Activated naive CD4-positive, alpha-beta T cell treated with anti-CD3 and anti-CD28 coated beads for 36 hours (primary cell): ENCODE data around the gene ANTXR2. TPM values are rescaled to one million over a fixed set of nuclear protein-coding genes. Genes with fewer than 3 reads are reported as not detected.
"Not testable (repeated sequence)": the region's sequence is repeated elsewhere in the genome, so short reads cannot be mapped to it uniquely, and the experiment has no call there.

Experiments used
- CTCF ChIA-PET: fragments of 350-600 bp; sonication (Branson Sonifier 250); formaldehyde crosslinking; loops from one replicate; lab custom pipeline; 2021; ENCODE audit warnings: antibody characterized with exemption; lab: Charles Lee
- DNase-seq: peaks from one replicate; pipeline ENCODE4 v3.0.0-alpha.2; 2020
- H3K27ac Mint-ChIP-seq: one replicate; pipeline ENCODE4 v1.8.0; 2021; ENCODE audit warnings: mild to moderate bottlenecking, mixed read lengths
- H3K27me3 Mint-ChIP-seq: one replicate; pipeline ENCODE4 v1.8.0; 2021; ENCODE audit warnings: low read depth, mixed read lengths
- H3K36me3 Mint-ChIP-seq: one replicate; pipeline ENCODE4 v1.8.0; 2021; ENCODE audit warnings: low read depth, mixed read lengths
- H3K4me1 Mint-ChIP-seq: one replicate; pipeline ENCODE4 v1.8.0; 2021; ENCODE audit warnings: low read depth, mixed read lengths
- H3K4me3 Mint-ChIP-seq: one replicate; pipeline ENCODE4 v1.8.0; 2021; ENCODE audit warnings: mild to moderate bottlenecking, moderate library complexity, mixed read lengths
- H3K9me3 Mint-ChIP-seq: one replicate; pipeline ENCODE4 v1.8.0; 2021; ENCODE audit warnings: mixed read lengths
- intact Hi-C: fragments of 100-400 bp; cut with micrococcal nuclease; formaldehyde crosslinking; loops from one replicate; pipeline ENCODE4 v1.15.1; 2023
- total RNA-seq, 2 experiments: library from RNA; stranded (reverse); gene quantifications; one replicate each; pipeline ENCODE4 v1.2.3, GENCODE V29; 2021

ANTXR2 gene
- total RNA-seq, 2 experiments from 2014 or later, result 0.50 to 0.79 TPM

DNA sequence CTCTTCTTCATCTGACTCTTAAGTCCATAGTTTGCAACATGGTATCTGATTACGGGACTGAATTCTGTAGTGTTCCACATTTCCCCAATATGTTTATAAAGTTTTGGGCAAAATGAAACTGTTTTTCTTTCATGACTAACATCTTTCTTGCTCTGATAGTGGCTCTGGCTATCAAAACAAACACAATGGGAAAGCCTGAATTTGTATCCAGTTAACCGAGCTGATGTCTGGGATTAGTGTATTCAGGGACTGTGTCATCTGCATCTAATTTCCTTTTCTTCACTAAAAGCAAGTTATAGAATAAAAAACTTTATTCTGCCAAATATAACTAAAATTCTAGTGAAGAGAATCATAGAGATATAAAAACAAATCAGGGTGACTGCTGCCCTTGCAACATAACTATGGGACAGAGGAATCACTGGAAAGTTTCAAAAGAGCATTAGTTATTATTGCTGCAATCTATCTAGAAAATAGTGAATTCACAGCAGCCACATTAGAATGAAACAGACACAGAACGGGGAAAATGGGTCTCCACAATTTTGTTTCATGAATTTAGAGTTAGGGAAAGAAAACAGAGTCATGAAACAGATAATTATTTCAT lies 61.3 kb downstream of the ANTXR2 start:
- H3K27me3 Mint-ChIP-seq, result no peaks in the 10 kb centered on the region
- peaks cover 10% of the 10 kb centered on the region for H3K36me3 Mint-ChIP-seq
- no peaks in the 10 kb centered on the region for H3K9me3 Mint-ChIP-seq
- peaks cover 24% of the 10 kb centered on the region for H3K4me1 Mint-ChIP-seq
- intact Hi-C loops, result no loop called here
- DNase-seq, result no peak
- no peak overlapping the region for H3K4me3 Mint-ChIP-seq
- H3K27ac Mint-ChIP-seq, result no peak overlapping the region
- CTCF ChIA-PET, result interaction anchor here (0.5 kb wide), 1 partner anchor 10 kb away, joined by 4 read pairs; no protein-coding TSS in a partner anchor

GRCh38 chr4:80010316-80010715 lies 62.7 kb downstream of the ANTXR2 start:
- Mint-ChIP-seq H3K4me3 (no peak overlapping the region), H3K36me3 (peaks cover 16% of the 10 kb centered on the region), H3K27me3 (no peaks in the 10 kb centered on the region), H3K27ac (no peak overlapping the region), H3K9me3 (peaks cover 2% of the 10 kb centered on the region), H3K4me1 (peaks cover 36% of the 10 kb centered on the region)
- DNase-seq, result no peak
- CTCF ChIA-PET, result no interaction called here
- intact Hi-C loops, result no loop called here

DNA sequence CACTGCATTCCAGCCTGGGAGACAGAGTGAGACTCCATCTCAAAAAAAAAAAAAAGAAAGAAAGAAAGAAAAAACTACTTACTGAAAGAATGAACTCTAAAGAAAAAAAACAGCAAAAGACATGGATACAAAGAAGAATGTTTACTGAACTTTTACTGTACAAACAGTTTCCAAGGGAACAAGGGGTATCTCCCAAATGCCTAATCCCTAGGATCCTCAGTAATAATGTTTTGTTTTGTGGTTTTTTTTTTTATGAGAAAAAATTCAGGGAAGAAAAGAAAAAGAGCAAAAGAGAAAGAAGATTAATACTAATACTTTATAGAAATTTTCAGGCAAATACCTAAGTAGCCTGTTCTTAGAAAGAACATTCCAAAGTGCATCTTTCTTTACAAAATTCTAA lies 63.2 kb downstream of the ANTXR2 start:
- intact Hi-C loops, result loop anchor here (5.0 kb wide), 2 partner anchors 178 to 1073 kb away; partner anchors contain the start of gene PAQR3
- Mint-ChIP-seq H3K4me3 (no peak overlapping the region), H3K27ac (no peak overlapping the region)

DNA sequence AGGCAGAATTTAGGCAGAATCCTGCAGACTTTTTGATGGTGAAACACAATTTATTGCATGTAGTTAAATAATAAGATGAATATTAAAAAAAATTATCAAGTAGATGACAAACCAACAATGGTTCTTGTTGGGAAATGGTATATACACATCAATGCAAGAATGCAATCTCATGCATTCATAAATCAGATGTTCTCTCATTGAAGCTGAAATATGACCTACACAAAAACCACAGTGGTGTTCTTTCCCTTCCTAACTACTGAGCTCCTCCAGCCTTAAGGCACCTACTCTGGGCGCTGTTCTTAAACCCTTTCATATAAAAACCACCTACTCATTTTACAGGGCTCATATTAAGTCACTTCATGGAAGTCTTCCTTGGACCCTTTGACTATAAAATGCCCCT lies 64.1 kb downstream of the ANTXR2 start:
- peaks cover 38% of the 10 kb centered on the region for H3K4me1 Mint-ChIP-seq
- CTCF ChIA-PET, result no interaction called here
- intact Hi-C loops, result loop anchor here (5.0 kb wide), 2 partner anchors 177 to 1072 kb away; partner anchors contain the start of gene PAQR3
- no peaks in the 10 kb centered on the region for H3K27me3 Mint-ChIP-seq
- no peak overlapping the region for H3K27ac Mint-ChIP-seq
- no peak for DNase-seq
- H3K9me3 Mint-ChIP-seq, result peaks cover 8% of the 10 kb centered on the region
- H3K4me3 Mint-ChIP-seq, result no peak overlapping the region
- H3K36me3 Mint-ChIP-seq, result peaks cover 21% of the 10 kb centered on the region

More for the DNA sequence above, 63.2 kb downstream of the ANTXR2 start:
- Mint-ChIP-seq H3K36me3 (peaks cover 17% of the 10 kb centered on the region), H3K4me1 (peaks cover 38% of the 10 kb centered on the region), H3K27me3 (no peaks in the 10 kb centered on the region), H3K9me3 (peaks cover 2% of the 10 kb centered on the region)
- no peak for DNase-seq
- CTCF ChIA-PET, result no interaction called here

- H3K36me3 Mint-ChIP-seq, result peaks cover 22% of the 10 kb centered on the region
- CTCF ChIA-PET, result no interaction called here
Observed at GRCh38 chr4:80008351-80008750, 64.7 kb downstream of the ANTXR2 start.

DNA sequence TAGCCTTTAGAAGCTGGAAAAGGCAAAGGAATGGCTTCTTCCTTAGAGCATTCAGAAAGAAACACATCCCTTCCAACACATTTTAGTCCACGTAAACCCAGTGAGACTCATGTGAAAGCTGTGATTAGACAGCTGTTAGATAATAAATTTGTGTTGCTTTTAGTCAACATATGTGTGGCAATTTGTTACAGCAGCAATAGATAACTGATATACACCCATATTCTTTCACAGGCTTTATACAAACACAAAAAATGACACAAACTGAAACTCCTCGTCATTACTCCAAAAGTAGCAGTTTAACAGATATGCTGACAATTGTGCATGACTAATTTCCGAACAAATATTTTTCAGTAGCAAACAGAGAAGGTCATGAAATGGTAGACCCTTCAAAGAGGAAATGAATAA lies 65.3 kb downstream of the ANTXR2 start:
- Mint-ChIP-seq H3K9me3 (peaks cover 8% of the 10 kb centered on the region), H3K27me3 (no peaks in the 10 kb centered on the region), H3K36me3 (peaks cover 24% of the 10 kb centered on the region), H3K4me3 (no peak overlapping the region), H3K4me1 (peaks cover 38% of the 10 kb centered on the region), H3K27ac (no peak overlapping the region)
- CTCF ChIA-PET, result interaction anchor here (1.0 kb wide), 2 partner anchors 17 to 147 kb away, joined by 3 read pairs; no protein-coding TSS in a partner anchor
- intact Hi-C loops, result loop anchor here (1.0 to 5.0 kb wide), 8 partner anchors 25 to 1070 kb away; partner anchors contain the start of genes ANTXR2 and PAQR3
- DNase-seq, result no peak

More at GRCh38 chr4:80008351-80008750, 64.7 kb downstream of the ANTXR2 start:
- Mint-ChIP-seq H3K27me3 (no peaks in the 10 kb centered on the region), H3K4me1 (peaks cover 38% of the 10 kb centered on the region), H3K9me3 (peaks cover 8% of the 10 kb centered on the region), H3K27ac (no peak overlapping the region), H3K4me3 (no peak overlapping the region)
- intact Hi-C loops, result loop anchor here (5.0 kb wide), 2 partner anchors 176 to 1071 kb away; partner anchors contain the start of gene PAQR3
- no peak for DNase-seq

DNA sequence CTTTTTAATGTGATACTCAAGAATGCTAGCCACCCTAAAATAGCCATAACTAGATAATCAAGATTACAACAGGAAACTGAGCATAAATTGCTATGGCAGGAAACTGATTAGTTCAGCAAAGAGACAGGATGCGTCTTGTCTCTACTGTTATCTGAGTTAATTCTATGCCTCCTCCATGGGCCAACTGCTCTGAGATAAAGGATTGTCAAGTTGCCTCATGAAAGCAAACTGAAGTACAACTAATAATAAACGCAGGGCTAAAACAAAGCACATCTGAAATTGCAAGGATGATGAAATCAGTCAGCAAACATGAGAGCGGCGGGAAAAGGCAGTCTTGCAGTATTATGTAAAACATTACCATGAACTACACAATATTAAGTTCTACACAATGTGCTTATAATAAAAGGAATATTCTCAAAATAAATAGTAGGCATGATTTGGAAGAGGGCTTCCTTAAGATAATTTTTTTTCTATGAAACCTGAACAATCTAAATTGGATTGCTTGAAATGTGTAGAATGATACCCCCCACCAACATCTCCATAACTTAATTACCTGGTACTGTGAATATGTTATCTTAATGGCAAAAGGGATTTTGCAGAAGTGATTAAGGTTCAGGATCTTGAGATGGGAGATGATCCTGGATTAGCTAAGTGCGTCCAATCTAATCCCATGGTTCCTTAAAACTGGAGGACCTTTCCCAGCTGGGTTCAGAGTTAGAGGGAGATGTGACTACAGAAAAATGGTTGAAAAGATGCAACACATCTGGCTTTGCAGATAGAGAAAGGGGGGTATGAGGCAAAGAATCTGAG lies 65.9 kb downstream of the ANTXR2 start:
- intact Hi-C loops, result loop anchor here (1.0 to 5.0 kb wide), 10 partner anchors 10 to 1070 kb away; partner anchors contain the start of genes ANTXR2 and PAQR3
- Mint-ChIP-seq H3K4me1 (peaks cover 38% of the 10 kb centered on the region), H3K4me3 (no peak overlapping the region), H3K27ac (peak overlapping the region; percentile 47), H3K36me3 (peaks cover 24% of the 10 kb centered on the region), H3K9me3 (peaks cover 8% of the 10 kb centered on the region), H3K27me3 (no peaks in the 10 kb centered on the region)
- peak; percentile 21 for DNase-seq
- CTCF ChIA-PET, result interaction anchor here (1.0 kb wide), 2 partner anchors 16 to 148 kb away, joined by 3 read pairs; no protein-coding TSS in a partner anchor

GRCh38 chr4:80005863-80006262 lies 67.2 kb downstream of the ANTXR2 start:
- H3K4me3 Mint-ChIP-seq, result no peak overlapping the region
- no peak overlapping the region for H3K27ac Mint-ChIP-seq
- peaks cover 8% of the 10 kb centered on the region for H3K9me3 Mint-ChIP-seq
- peaks cover 29% of the 10 kb centered on the region for H3K36me3 Mint-ChIP-seq
- H3K4me1 Mint-ChIP-seq, result peaks cover 38% of the 10 kb centered on the region
- no peaks in the 10 kb centered on the region for H3K27me3 Mint-ChIP-seq
- CTCF ChIA-PET, result no interaction called here
- intact Hi-C loops, result loop anchor here (1.0 to 5.0 kb wide), 8 partner anchors 11 to 1069 kb away; partner anchors contain the start of gene PAQR3
- peak; percentile 37 for DNase-seq

DNA sequence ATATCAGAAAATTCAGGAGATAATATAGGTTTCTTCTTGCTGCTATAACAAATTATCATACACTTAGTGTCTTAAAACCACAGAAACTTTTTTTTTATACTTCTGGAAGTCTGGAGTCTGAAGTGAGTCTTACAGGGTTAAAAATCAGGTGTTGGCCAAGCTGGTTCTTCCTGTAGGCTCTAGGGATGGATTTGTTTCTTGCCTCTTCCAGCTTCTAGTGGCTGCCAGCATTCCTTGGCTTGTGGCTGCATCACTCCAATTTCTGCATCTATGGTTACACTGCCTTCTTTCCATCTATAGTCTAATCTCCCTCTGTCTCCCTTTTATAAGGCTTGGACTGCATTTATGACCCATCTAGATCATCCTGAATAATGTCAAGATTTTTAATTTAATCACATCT lies 68.7 kb downstream of the ANTXR2 start:
- Mint-ChIP-seq H3K27me3 (no peaks in the 10 kb centered on the region), H3K4me3 (no peak overlapping the region), H3K27ac (no peak overlapping the region), H3K4me1 (peaks cover 34% of the 10 kb centered on the region), H3K36me3 (peaks cover 29% of the 10 kb centered on the region), H3K9me3 (peaks cover 8% of the 10 kb centered on the region)
- no peak for DNase-seq
- intact Hi-C loops, result no loop called here
- CTCF ChIA-PET, result no interaction called here

DNA sequence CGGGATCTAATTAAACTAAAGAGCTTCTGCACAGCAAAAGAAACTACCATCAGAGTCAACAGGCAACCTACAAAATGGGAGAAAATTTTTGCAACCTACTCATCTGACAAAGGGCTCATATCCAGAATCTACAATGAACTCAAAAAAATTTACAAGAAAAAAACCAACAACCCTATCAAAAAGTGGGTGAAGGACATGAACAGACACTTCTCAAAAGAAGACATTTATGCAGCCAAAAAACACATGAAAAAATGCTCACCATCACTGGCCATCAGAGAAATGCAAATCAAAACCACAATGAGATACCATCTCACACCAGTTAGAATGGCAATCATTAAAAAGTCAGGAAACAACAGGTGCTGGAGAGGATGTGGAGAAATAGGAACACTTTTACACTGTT lies 70.5 kb downstream of the ANTXR2 start:
- H3K4me3 Mint-ChIP-seq, H3K27me3 Mint-ChIP-seq, H3K9me3 Mint-ChIP-seq, CTCF ChIA-PET, H3K27ac Mint-ChIP-seq, DNase-seq, intact Hi-C loops: not testable (repeated sequence)
- Mint-ChIP-seq H3K4me1 (peaks cover 33% of the 10 kb centered on the region), H3K36me3 (peaks cover 29% of the 10 kb centered on the region)

DNA sequence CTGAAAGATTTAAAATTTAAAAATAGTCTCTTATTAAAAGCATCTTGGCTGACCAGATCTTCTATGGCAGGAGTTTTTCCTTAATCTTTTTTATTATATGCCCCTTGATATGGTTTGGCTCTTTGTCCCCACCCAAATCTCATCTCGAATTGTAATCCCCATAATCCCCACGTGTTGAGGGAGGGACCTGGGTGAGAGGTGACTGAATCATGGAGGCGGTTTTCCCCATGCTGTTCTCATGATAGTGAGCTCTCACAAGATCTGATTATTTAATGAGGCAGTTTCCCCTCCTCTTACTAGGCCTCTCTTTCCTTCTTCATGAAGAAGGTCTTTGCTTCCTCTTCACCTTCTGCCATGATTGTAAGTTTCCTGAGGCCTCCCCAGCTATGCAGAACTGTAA lies 74.0 kb downstream of the ANTXR2 start:
- H3K4me3 Mint-ChIP-seq, H3K27ac Mint-ChIP-seq, H3K9me3 Mint-ChIP-seq, H3K27me3 Mint-ChIP-seq, intact Hi-C loops: not testable (repeated sequence)
- Mint-ChIP-seq H3K36me3 (peaks cover 13% of the 10 kb centered on the region), H3K4me1 (peaks cover 27% of the 10 kb centered on the region)
- CTCF ChIA-PET, result interaction anchor here (1.2 kb wide), 1 partner anchor 50 kb away, joined by 3 read pairs; no protein-coding TSS in a partner anchor
- DNase-seq, result peak; percentile 27

GRCh38 chr4:79998201-79998600 lies 74.8 kb downstream of the ANTXR2 start:
- no peak overlapping the region for H3K27ac Mint-ChIP-seq
- H3K27me3 Mint-ChIP-seq, result no peaks in the 10 kb centered on the region
- peaks cover 10% of the 10 kb centered on the region for H3K36me3 Mint-ChIP-seq
- H3K9me3 Mint-ChIP-seq, result no peaks in the 10 kb centered on the region
- peaks cover 34% of the 10 kb centered on the region for H3K4me1 Mint-ChIP-seq
- intact Hi-C loops, result no loop called here
- DNase-seq, result no peak
- no peak overlapping the region for H3K4me3 Mint-ChIP-seq
- CTCF ChIA-PET, result interaction anchor here (1.2 kb wide), 1 partner anchor 51 kb away, joined by 3 read pairs; no protein-coding TSS in a partner anchor
